ENCODE results near the gene DNM1L. TPM values are rescaled to one million over a fixed set of nuclear protein-coding genes. Genes with fewer than 3 reads are reported as not detected.
A peak's percentile ranks its signal among the peaks of the same experiment; 100 is the strongest.

Gene DNM1L
- polyA plus RNA-seq, 3 donors = 23.6 to 45.6 (median 31.5) TPM

GRCh38 chr12:32690927-32691326, 11.8 kb downstream of the DNM1L start:
- H3K27ac Mint-ChIP-seq = peak overlapping the region in 3 of 7 donors; percentile 35 to 64 (median 46)
- no peak for DNase-seq
- WGBS (ENCODE audit: insufficient coverage) = 90% methylated on average over 3 of the region's 8 CpGs
- H3K36me3 ChIP-seq (replicated peaks in 1 of 2; ENCODE audit: control insufficient read depth in 1 of 2, insufficient read depth in 2 of 2, low read length in 2 of 2) = peaks cover 7 to 29% of the 10 kb centered on the region in 2 donors
- H3K4me3 Mint-ChIP-seq = no peak overlapping the region
- H3K79me2 ChIP-seq (ENCODE audit: insufficient read depth, low read length) = peaks cover 100% of the 10 kb centered on the region
- peaks cover 0 to 13% of the 10 kb centered on the region in 2 donors for H3K9me3 ChIP-seq (replicated peaks in 1 of 2; ENCODE audit: control insufficient read depth in 1 of 2, insufficient read depth in 1 of 2, low read length in 2 of 2)
- no peak overlapping the region for H3K4me3 ChIP-seq (replicated peaks in 1 of 3; ENCODE audit: low read depth in 2 of 3, low read length in 3 of 3)
- H3K9me3 Mint-ChIP-seq = peaks cover 3 to 8% (median 5%) of the 10 kb centered on the region in 7 donors
- no peaks in the 10 kb centered on the region for H3K27me3 Mint-ChIP-seq (ENCODE audit: low read depth in 3 of 3)
- no peaks in the 10 kb centered on the region for H3K4me1 Mint-ChIP-seq
- H3K9ac ChIP-seq (ENCODE audit: insufficient read depth, low read length, poor library complexity, severe bottlenecking) = no peak overlapping the region
- TF ChIP-seq, protein P1, sequence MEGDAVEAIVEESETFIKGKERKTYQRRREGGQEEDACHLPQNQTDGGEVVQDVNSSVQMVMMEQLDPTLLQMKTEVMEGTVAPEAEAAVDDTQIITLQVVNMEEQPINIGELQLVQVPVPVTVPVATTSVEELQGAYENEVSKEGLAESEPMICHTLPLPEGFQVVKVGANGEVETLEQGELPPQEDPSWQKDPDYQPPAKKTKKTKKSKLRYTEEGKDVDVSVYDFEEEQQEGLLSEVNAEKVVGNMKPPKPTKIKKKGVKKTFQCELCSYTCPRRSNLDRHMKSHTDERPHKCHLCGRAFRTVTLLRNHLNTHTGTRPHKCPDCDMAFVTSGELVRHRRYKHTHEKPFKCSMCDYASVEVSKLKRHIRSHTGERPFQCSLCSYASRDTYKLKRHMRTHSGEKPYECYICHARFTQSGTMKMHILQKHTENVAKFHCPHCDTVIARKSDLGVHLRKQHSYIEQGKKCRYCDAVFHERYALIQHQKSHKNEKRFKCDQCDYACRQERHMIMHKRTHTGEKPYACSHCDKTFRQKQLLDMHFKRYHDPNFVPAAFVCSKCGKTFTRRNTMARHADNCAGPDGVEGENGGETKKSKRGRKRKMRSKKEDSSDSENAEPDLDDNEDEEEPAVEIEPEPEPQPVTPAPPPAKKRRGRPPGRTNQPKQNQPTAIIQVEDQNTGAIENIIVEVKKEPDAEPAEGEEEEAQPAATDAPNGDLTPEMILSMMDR (IDR thresholded peaks at IDR 0.05) = no peak
- H3K4me2 ChIP-seq (replicated peaks; ENCODE audit: extremely low read depth, low read length, poor library complexity, severe bottlenecking) = no peak overlapping the region
- H2AFZ ChIP-seq (ENCODE audit: insufficient read depth, low read depth, low read length, poor library complexity, severe bottlenecking) = no peak overlapping the region
- intact Hi-C loops (cut with micrococcal nuclease) = no loop called here
- no peak overlapping the region for H3K27ac ChIP-seq (ENCODE audit: low read depth in 1 of 2, low read length in 2 of 2)
- peaks cover 76% of the 10 kb centered on the region for H4K20me1 ChIP-seq (ENCODE audit: insufficient read depth, low read length)
- H3K36me3 Mint-ChIP-seq = peaks cover 18 to 52% of the 10 kb centered on the region in 2 donors
- H3K27me3 ChIP-seq (ENCODE audit: control insufficient read depth in 2 of 2, insufficient read depth in 2 of 2, low read length in 2 of 2) = no peaks in the 10 kb centered on the region
- no peaks in the 10 kb centered on the region for H3K4me1 ChIP-seq (ENCODE audit: control insufficient read depth in 1 of 2, insufficient read depth in 2 of 2, low read length in 2 of 2)

GRCh38 chr12:32692358-32692757, 13.3 kb downstream of the DNM1L start:
- Histone ChIP-seq H3K4me3 (replicated peaks in 1 of 3; ENCODE audit: low read depth in 2 of 3, low read length in 3 of 3) (no peak overlapping the region), H3K9me3 (replicated peaks in 1 of 2; ENCODE audit: control insufficient read depth in 1 of 2, insufficient read depth in 1 of 2, low read length in 2 of 2) (peaks cover 0 to 13% of the 10 kb centered on the region in 2 donors), H3K27ac (ENCODE audit: low read depth in 1 of 2, low read length in 2 of 2) (no peak overlapping the region), H3K79me2 (ENCODE audit: insufficient read depth, low read length) (peaks cover 98% of the 10 kb centered on the region), H3K4me2 (replicated peaks; ENCODE audit: extremely low read depth, low read length, poor library complexity, severe bottlenecking) (no peak overlapping the region), H3K9ac (ENCODE audit: insufficient read depth, low read length, poor library complexity, severe bottlenecking) (no peak overlapping the region), H3K4me1 (ENCODE audit: control insufficient read depth in 1 of 2, insufficient read depth in 2 of 2, low read length in 2 of 2) (no peaks in the 10 kb centered on the region), H4K20me1 (ENCODE audit: insufficient read depth, low read length) (peaks cover 72% of the 10 kb centered on the region), H3K36me3 (replicated peaks in 1 of 2; ENCODE audit: control insufficient read depth in 1 of 2, insufficient read depth in 2 of 2, low read length in 2 of 2) (peaks cover 7 to 30% of the 10 kb centered on the region in 2 donors), H2AFZ (ENCODE audit: insufficient read depth, low read depth, low read length, poor library complexity, severe bottlenecking) (no peak overlapping the region), H3K27me3 (ENCODE audit: control insufficient read depth in 2 of 2, insufficient read depth in 2 of 2, low read length in 2 of 2) (no peaks in the 10 kb centered on the region)
- TF ChIP-seq, protein P1 (IDR thresholded peaks at IDR 0.05) = no peak
- peaks cover 0 to 1% (median 0%) of the 10 kb centered on the region in 3 donors for H3K27me3 Mint-ChIP-seq (ENCODE audit: low read depth in 3 of 3)
- H3K4me1 Mint-ChIP-seq = no peaks in the 10 kb centered on the region
- WGBS (ENCODE audit: insufficient coverage) = no CpG with 5 or more reads among the region's 1 CpG
- intact Hi-C loops (cut with micrococcal nuclease) = no loop called here
- H3K4me3 Mint-ChIP-seq = no peak overlapping the region
- H3K9me3 Mint-ChIP-seq = peaks cover 3 to 8% (median 5%) of the 10 kb centered on the region in 7 donors
- H3K36me3 Mint-ChIP-seq = peaks cover 16 to 40% of the 10 kb centered on the region in 2 donors
- H3K27ac Mint-ChIP-seq = no peak overlapping the region
- no peak for DNase-seq

Measured in CD14-positive monocyte (primary cell).